ENCODE measurements around the gene SNRNP200.
"Not testable (repeated sequence)": the region's sequence is repeated elsewhere in the genome, so short reads cannot be mapped to it uniquely, and the experiment has no call there.

The SNRNP200 gene

DNA sequence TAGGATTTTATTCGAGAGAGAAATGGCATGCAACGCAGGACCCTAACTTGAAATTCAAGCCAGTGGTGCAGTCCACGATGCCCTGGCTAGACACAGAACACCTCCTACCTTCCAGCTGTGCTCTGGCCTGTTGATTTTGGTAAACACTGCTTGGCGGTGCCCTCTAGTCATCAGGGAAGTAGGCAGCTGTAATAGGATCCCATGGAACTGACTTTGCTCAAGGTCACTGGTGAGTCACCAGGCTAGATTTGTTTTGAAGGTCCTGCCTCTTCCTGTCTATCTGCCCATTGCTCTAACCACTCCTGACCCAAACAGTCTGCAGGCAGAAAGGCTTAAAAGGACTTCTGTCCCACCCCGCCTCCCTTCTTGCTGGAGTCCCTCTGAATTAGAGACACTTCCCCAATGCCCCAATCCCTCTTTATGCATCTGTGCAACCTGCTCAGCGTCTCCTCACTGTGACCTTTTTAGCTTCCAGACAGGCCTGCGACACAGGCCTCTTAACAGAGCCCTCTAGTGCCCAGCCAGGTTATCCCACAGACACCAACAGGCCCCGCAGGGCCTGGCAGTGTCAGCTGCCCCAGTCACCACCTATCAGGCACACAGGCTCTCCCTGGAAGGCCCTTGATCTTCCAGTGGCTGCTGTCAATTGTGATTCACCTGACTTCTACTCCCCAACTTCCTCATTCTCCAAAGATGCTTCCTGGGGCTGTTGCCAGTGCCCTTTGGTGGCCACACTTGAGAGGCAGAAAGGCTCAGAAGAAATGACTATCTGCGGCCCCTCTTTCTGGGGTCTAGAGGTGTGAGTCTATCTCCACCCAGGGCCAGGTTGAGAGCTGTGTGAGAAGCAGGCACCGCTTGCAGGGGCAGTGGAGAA lies 44.7 kb downstream of the SNRNP200 start:
- TF ChIP-seq, protein P1, sequence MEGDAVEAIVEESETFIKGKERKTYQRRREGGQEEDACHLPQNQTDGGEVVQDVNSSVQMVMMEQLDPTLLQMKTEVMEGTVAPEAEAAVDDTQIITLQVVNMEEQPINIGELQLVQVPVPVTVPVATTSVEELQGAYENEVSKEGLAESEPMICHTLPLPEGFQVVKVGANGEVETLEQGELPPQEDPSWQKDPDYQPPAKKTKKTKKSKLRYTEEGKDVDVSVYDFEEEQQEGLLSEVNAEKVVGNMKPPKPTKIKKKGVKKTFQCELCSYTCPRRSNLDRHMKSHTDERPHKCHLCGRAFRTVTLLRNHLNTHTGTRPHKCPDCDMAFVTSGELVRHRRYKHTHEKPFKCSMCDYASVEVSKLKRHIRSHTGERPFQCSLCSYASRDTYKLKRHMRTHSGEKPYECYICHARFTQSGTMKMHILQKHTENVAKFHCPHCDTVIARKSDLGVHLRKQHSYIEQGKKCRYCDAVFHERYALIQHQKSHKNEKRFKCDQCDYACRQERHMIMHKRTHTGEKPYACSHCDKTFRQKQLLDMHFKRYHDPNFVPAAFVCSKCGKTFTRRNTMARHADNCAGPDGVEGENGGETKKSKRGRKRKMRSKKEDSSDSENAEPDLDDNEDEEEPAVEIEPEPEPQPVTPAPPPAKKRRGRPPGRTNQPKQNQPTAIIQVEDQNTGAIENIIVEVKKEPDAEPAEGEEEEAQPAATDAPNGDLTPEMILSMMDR (IDR thresholded peaks at IDR 0.05; ENCODE audit: control insufficient read depth, extremely low read depth, insufficient read depth): peak; percentile 63
- H3K4me3 ChIP-seq (ENCODE audit: low read depth, low read length): no peak overlapping the region
- DNase-seq (ENCODE audit: low read depth): peak; percentile 77

DNA sequence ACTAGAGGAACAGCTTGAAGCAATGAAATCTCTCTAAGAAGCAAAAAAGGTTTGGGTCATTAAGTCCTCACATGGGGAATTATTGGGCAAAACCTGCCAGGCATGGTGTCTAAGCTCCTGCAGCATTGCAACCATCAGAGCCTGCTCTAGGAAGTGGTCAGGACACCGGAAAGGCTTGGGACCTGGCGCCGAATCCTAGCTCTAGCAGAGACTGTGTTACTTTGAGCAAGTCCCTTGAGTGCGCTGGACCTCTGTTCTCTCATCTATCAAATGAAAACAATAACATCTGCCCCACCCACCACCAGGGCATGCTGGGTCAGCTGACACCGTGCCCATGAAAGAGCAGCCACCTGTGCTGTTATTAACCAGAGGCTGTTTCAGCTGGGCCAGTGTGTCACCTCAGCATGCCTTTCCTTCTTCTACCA lies 45.8 kb downstream of the SNRNP200 start:
- no peak for DNase-seq (ENCODE audit: low read depth)
- TF ChIP-seq, protein P1 (IDR thresholded peaks at IDR 0.05; ENCODE audit: control insufficient read depth, extremely low read depth, insufficient read depth): no peak
- H3K4me3 ChIP-seq (ENCODE audit: low read depth, low read length): no peak overlapping the region

DNA sequence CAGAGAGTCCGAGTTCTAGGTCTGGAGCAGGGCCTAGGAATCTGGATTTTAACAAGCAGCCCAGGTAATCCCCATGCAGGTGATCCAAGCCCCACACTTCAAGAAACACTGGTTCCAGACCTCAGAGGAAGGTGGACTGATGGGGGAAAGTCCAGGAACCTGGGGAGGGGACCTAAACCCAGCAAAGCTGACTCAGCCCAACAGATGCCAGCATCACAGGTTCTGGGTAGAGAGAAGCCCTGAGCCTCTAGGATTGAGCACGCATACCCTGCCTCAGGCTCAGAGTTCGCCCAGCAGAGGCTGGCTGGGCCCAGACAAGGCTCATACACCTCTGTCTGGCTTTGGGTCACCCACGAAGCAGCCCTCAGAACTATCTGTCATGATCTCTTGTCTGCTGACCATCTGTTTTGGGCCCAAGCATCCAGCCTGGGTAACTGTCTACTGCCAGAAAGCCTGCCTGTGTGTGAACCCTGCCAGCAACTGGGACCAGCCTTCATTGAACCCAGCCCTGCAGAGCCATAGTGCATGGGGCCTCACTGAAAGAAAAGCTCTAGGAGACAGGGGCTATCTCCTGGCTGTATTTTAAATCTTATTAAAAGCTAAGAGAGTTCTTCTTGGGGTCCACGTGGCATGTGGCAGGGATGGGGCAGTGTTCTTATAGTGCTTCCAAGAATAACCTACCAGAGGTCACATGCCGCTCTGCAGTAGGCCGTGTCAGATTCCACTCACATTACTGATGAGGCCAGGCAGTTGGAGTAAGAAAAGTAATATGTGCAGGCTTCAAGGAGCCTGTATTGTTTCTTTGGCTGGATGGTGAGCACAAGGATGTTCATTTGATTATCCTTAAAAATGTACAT lies 47.0 kb downstream of the SNRNP200 start:
- no peak for DNase-seq (ENCODE audit: low read depth)
- TF ChIP-seq, protein P1 (IDR thresholded peaks at IDR 0.05; ENCODE audit: control insufficient read depth, extremely low read depth, insufficient read depth): no peak

DNA sequence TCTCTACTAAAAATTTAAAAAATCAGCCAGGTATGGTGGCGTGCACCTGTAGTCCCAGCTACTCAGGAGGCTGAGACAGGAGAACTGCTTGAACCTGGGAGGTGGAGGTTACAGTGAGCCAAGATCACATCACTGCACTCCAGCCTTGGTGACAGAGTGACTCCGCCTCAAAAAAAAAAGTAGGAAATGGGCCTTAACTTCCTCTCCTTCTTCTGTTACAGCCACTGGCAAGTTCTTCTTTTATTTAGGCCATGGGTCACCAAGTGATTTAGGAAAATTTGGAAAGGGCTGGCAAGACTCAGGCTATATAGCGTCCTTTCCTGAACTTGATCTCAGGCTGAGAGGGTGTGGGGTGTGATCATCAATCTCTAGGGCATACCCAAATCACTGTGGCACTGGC lies 47.6 kb downstream of the SNRNP200 start:
- DNase-seq (ENCODE audit: low read depth): not testable (repeated sequence)

More for the DNA sequence above, 47.0 kb downstream of the SNRNP200 start:
- no peak overlapping the region for H3K4me3 ChIP-seq (ENCODE audit: low read depth, low read length)

DNA sequence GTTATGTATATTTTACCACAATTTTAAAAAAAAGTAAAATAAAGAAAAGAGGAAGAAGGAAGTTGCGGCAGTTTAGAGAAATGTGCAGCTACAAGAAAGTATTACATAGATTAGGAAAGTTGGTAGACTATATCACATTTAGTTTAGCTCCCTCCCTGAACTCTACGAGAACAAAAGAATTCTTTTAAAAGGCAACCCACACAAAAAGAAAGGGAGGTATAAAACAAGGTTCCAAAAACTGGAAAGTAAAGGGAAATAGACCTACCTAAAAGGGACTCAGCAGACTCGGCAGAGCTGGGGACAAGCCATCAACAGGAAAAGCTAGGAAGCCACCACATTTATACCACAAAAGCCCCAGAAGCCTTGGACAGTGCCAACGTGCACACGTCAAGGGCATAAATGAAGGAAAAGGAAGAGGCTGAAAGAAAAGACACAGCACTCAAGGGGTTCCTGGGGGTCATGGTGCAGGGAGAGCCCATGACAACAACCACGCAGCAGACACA lies 48.7 kb downstream of the SNRNP200 start:
- DNase-seq (ENCODE audit: low read depth): no peak
- TF ChIP-seq, protein P1 (IDR thresholded peaks at IDR 0.05; ENCODE audit: control insufficient read depth, extremely low read depth, insufficient read depth): no peak
- H3K4me3 ChIP-seq (ENCODE audit: low read depth, low read length): no peak overlapping the region

More for the DNA sequence above, 47.6 kb downstream of the SNRNP200 start:
- not testable (repeated sequence) for H3K4me3 ChIP-seq (ENCODE audit: low read depth, low read length)

DNA sequence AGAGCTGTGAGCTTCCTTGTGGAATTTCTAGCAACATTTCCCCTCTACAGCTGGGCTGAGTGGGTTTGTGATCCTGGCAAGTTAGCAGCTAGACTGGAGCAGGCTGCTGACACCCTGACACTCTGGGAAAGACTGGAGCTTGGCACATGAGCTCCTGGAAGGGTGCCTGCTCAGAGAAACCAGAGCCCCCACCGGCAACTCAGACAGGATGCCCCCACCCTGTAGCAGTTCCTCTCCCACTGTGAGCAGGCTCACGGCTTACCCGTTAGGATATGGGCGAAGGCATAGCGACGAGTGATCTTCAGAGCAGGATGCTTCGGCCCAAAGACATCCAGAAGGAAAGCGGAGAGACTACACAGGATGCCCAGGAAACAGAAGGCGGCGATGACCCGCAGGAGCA lies 50.8 kb downstream of the SNRNP200 start:
- DNase-seq (ENCODE audit: low read depth): no peak
- no peak overlapping the region for H3K4me3 ChIP-seq (ENCODE audit: low read depth, low read length)
- TF ChIP-seq, protein P1 (IDR thresholded peaks at IDR 0.05; ENCODE audit: control insufficient read depth, extremely low read depth, insufficient read depth): no peak

DNA sequence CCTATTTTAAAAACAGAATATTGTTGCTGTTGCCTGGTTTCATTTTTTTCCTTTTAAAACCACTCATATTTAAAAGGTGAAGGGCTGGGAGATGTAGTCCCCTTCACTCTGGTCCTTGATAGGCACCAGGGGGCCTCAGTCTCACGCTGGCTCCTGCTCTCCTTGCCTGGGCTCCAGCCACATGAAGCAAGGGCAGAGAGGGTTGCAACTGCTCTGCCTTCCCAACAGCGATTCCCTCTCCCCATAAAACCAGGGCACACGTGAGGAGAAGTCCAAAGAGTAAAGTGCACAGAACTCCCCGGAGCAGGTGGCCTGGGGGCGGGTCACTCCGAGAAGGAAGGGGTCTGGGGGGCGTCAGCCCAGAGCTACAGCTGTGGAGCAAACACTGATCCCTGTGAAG lies 52.3 kb downstream of the SNRNP200 start:
- no peak for DNase-seq (ENCODE audit: low read depth)
- no peak overlapping the region for H3K4me3 ChIP-seq (ENCODE audit: low read depth, low read length)
- TF ChIP-seq, protein P1 (IDR thresholded peaks at IDR 0.05; ENCODE audit: control insufficient read depth, extremely low read depth, insufficient read depth): no peak
